Activated T-cell treated with anti-CD3 and anti-CD28 coated beads for 1 hour (primary cell): Measurements from ENCODE around the gene CPA2.

ENCODE experiments used
- DNase-seq: peaks from one replicate; pipeline ENCODE4 v3.0.0-alpha.2; 2020; ENCODE audit warnings: low read depth

CPA2 gene

GRCh38 chr7:130256704-130257103, 10.0 kb upstream of the CPA2 start:
- DNase-seq, result no peak

DNA sequence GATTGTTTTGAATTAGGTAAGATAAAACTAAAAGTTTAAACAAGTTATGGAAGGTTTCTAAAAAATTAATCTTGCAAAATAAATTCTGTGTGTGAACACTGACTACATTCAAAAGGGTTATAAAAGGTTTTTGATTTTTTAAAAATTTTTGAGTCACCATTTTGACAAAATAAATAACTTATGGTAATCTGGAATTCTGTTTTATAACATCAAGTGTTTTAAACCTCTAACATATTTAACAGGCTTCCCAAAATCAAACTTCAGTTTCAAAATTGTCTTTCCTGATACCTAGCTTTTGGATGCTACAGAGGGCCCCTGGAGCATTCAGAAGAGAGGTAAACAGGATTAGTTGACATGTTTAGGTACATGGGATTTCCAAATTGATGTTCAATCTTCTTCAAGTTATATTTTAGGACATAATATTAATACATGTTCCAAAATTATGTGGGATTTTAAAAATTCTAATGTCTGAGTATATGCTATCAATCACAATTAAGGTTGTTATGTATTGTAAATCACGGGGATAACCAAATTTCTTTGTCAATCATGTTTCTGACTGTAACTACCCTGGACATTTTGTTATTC, 8.1 kb upstream of the CPA2 start:
- DNase-seq, result no peak

DNA sequence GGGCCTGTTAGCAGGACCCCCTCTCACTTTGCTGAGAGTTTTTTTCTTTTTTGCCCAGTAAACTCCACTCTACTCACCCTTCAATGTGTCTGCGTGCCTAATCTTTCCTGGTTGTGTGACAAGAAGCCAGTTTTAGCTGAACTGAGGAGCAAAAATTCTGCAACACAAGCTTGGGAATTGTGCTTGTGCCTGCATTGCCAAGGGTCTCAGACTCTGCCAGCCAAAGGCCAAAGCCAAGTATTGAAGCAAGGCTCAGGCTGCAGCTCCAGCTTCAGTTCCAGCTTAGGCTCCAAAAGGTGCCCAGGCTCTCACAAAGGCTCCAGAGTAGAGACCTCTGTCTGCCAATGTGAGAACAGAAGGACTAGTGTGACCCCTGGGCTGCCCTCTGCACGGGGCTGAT, 4.2 kb upstream of the CPA2 start:
- DNase-seq, result no peak

DNA sequence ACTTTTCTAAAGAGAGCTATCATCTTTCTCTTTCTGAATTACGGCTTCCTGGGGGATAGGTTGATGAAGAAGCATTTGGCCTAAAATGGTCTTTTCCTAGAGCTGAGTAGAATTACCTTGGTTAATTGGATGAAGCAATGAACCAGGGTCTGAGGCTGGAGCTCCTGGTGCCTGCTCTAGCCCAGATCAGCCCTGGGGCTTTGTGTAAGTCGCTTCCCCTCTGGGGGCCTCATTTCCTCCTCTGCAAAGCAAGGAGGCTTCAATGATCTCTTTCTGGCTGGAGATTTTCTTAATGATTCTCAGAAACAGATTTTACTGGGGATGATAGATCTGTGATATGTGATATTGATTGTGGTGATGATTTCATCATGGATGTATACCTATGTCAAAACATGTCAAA, 3.5 kb upstream of the CPA2 start:
- DNase-seq, result no peak

DNA sequence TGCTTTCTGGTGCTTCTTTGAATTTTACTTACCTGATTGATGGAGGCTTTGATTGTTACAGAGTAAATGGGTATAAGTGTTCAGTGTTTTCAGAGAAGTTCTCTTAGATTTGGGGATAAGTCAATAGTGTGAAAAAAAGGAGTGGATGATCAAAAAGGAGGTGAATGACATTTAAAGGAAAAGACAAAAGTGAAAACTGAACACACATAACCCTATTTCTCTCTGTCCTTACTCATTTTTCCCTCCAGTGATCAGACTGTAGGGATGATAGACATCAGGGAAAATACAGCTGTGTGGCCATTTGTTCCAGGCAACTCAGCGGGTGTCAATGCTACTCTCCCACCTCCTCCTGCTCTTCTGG, 278 bp downstream of the CPA2 start:
- DNase-seq, result no peak

- DNase-seq, result no peak
Observed at GRCh38 chr7:130268463-130269317, 2.0 kb downstream of the CPA2 start.

DNA sequence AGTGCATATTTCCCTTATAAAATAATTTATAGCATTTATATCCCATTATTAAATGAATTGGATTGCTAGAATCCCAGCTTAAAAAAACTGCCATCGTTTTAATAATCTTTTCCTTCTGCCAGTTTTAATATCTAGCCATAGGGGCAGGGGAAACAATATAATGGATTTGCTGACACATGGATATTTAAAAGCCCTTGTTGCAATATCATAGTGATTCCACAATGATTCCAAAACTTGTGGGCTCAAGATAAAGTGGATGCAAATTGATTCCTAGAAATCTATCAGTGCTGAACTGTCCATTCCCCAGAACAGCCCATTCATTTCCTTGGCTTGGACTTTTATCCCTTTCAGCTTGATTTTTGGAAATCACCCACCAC, 2.6 kb downstream of the CPA2 start:
- DNase-seq, result no peak

- DNase-seq, result no peak
Observed at GRCh38 chr7:130270947-130271800, 4.5 kb downstream of the CPA2 start.

- no peak for DNase-seq
Observed at GRCh38 chr7:130272381-130273080, 5.9 kb downstream of the CPA2 start.

DNA sequence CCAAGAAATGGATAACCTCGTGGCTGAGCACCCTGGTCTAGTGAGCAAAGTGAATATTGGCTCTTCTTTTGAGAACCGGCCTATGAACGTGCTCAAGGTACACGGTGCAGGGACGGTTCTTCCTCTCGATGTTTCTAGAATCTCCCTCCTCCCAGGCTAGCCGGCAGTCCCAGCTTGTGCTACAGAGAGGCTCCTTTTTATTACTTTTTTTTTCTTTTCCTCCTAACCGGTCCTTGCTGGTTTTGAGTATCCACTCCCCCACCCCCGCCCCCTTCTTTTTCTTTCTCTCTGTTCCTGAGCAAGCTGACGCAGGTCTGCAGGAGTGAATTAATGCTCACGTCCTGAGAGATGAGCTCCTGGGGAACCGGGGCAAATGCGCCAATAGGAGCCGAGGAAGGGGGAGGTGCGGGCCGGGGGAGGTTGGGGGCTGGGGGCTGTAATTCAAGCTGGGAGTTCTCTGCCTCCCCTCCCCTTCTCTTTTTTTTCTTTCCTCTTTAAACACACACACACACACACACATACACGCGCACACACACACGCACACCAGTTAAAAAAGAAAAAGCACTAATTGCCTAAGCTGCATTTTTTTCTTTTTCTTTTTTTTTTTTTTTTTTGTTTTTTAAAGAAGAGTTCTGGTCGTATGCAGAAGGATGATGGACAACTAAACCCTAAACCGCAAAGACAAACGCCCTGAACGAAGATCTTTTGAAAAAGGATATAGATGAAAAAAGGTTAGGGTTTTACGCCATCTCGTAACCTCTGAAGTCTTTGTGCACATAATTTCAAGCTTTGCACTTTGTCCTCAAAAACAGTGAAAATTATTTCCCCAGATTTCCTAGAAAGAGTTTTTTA, 6.6 kb downstream of the CPA2 start:
- no peak for DNase-seq

GRCh38 chr7:130273933-130274255, 7.2 kb downstream of the CPA2 start:
- no peak for DNase-seq

DNA sequence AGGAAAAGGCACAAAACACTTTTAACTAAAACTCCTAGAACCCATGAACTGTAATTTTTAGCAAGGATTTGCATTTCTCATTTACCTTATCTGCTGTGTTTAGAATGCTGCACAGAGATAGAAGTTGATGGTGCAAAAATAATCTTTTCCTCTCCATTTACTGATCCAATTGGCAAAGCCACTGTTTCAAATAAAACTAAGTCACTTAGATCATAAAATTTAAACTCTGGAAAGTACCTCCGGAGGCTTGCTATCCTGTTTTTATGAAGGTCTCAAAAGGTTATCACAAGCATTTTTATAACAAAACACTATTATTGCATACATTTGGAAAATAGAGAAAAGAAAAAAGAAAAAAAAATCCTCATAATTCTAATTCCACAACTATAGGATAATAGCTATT, 7.6 kb downstream of the CPA2 start:
- no peak for DNase-seq

GRCh38 chr7:130274983-130275591, 8.4 kb downstream of the CPA2 start:
- no peak for DNase-seq

GRCh38 chr7:130275826-130276297, 9.2 kb downstream of the CPA2 start:
- no peak for DNase-seq

GRCh38 chr7:130276796-130277762, 10.4 kb downstream of the CPA2 start:
- DNase-seq, result no peak

- no peak for DNase-seq
Observed at GRCh38 chr7:130277763-130278643, 11.3 kb downstream of the CPA2 start.

DNA sequence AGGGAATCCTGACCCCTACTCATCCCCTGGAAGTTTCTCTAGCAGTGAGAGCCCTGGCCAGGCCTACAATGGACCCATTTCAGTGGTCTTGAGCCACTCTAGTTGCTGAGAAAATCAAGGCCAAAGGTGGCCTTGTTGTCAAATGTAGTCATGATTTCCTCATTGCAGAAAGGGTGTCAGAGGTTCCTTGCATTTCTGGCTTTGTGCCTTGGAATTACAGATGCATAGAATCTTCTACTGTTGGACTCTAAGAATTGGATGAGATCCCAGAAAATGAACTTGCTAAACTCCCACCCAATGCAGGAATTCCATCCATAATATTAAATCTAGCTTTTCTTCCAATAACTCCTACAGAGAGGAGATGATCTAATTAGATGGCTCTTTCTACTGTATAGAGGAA, 12.2 kb downstream of the CPA2 start:
- DNase-seq, result no peak

GRCh38 chr7:130279286-130279685, 12.6 kb downstream of the CPA2 start:
- DNase-seq, result no peak

DNA sequence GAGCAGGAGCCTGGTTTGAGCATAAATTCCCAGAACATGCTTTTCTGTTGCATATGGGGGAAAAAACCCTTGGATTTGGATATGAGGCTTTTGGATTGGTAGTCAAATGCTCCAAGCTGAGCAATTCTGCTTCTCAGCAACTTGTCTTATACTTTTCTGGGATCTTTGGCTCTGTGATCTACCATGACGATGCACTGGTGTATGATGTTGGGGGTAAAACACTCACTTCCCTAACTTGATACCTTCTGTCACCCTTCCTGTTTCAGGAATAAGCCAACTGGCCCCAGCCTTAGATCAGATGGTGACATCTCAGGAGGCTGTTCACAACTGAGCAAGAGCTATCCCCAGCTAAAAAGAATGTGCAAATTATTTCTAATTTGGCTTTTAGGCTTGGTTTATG, 13.2 kb downstream of the CPA2 start:
- DNase-seq, result no peak
